ENCODE data around the gene SERPINF2. TPM values are rescaled to one million over a fixed set of nuclear protein-coding genes. Genes with fewer than 3 reads are reported as not detected.

SERPINF2 gene
- total RNA-seq, 1 experiment from 2014 or later: 0.68 TPM

GRCh38 chr17:1787301-1787902 lies 44.7 kb downstream of the SERPINF2 start:
- no peaks in the 10 kb centered on the region for H3K9me3 ChIP-seq (ENCODE audit: control insufficient read depth, low read depth, low read length)
- no peak overlapping the region for H2AFZ ChIP-seq (ENCODE audit: low read length)
- Mint-ChIP-seq H3K4me1 (no peaks in the 10 kb centered on the region), H3K4me3 (no peak overlapping the region), H3K36me3 (ENCODE audit: insufficient read depth in 1 of 3, low read depth in 3 of 3) (peaks cover 21 to 52% (median 43%) of the 10 kb centered on the region in 3 experiments; a peak in 6 of 7 replicates), H3K27ac (no peak overlapping the region; a peak in 1 of 7 replicates), H3K9me3 (no peaks in the 10 kb centered on the region), H3K27me3 (ENCODE audit: low read depth) (no peaks in the 10 kb centered on the region)
- H3K56ac ChIP-seq (ENCODE audit: insufficient read length, low read depth, low read length): no peak overlapping the region
- no peak for TF ChIP-seq CTCF (conservative IDR thresholded peaks at IDR 0.05)
- H3K23me2 ChIP-seq (ENCODE audit: insufficient read length, low read depth, low read length, poor library complexity, severe bottlenecking): no peaks in the 10 kb centered on the region
- WGBS (ENCODE audit: extremely low coverage, insufficient read length, low lambda C conversion rate): no CpG with 5 or more reads among the region's 16 CpGs
- H3K18ac ChIP-seq (ENCODE audit: insufficient read length, low read depth, low read length): no peak overlapping the region
- H3K9ac ChIP-seq (ENCODE audit: extremely low read depth, insufficient read length, low read length): no peak overlapping the region
- no peaks in the 10 kb centered on the region for H3K79me2 ChIP-seq (ENCODE audit: insufficient read depth, low read length)
- H2BK12ac ChIP-seq (ENCODE audit: insufficient read length, low read depth, low read length): no peak overlapping the region
- no peak overlapping the region for H2AK5ac ChIP-seq (ENCODE audit: insufficient read length, low read length)
- H3K4me2 ChIP-seq (ENCODE audit: insufficient read depth, insufficient read length, low read length): no peak overlapping the region
- H4K20me1 ChIP-seq (ENCODE audit: control insufficient read depth, insufficient read depth, insufficient read length): no peaks in the 10 kb centered on the region
- no peaks in the 10 kb centered on the region for H3K79me1 ChIP-seq (ENCODE audit: insufficient read depth, low read depth, low read length, poor library complexity, severe bottlenecking)
- no peak overlapping the region for H3K27ac ChIP-seq (ENCODE audit: insufficient read length, low read depth, low read length)
- no peak overlapping the region for H2BK20ac ChIP-seq (ENCODE audit: low read depth, low read length, poor library complexity, severe bottlenecking)
- no peak overlapping the region for H3K23ac ChIP-seq (ENCODE audit: insufficient read length, low read depth, low read length)
- H3K4ac ChIP-seq (ENCODE audit: low read depth, low read length): no peak overlapping the region
- no peaks in the 10 kb centered on the region for H3K27me3 ChIP-seq (ENCODE audit: insufficient read depth, low read length)
- H3K14ac ChIP-seq (ENCODE audit: insufficient read depth, low read length): no peak overlapping the region
- no peak overlapping the region for H4K8ac ChIP-seq (replicated peaks; ENCODE audit: insufficient read length, low read depth, low read length)
- no peak for DNase-seq
- H4K91ac ChIP-seq (ENCODE audit: insufficient read length, low read depth, low read length): no peak overlapping the region
- H3T11ph ChIP-seq (ENCODE audit: low read length): no peak overlapping the region
- no peak overlapping the region for H2BK120ac ChIP-seq (ENCODE audit: low read depth, low read length, poor library complexity, severe bottlenecking)
- no peaks in the 10 kb centered on the region for H3K4me1 ChIP-seq (ENCODE audit: insufficient read depth, low read length)
- H2BK15ac ChIP-seq (ENCODE audit: low read depth, low read length): no peak overlapping the region
- no peak overlapping the region for H2BK5ac ChIP-seq (ENCODE audit: insufficient read length, low read length)
- H4K5ac ChIP-seq (ENCODE audit: insufficient read length, low read depth, low read length): no peak overlapping the region
